ENCODE results near the gene DPP10.

DNA sequence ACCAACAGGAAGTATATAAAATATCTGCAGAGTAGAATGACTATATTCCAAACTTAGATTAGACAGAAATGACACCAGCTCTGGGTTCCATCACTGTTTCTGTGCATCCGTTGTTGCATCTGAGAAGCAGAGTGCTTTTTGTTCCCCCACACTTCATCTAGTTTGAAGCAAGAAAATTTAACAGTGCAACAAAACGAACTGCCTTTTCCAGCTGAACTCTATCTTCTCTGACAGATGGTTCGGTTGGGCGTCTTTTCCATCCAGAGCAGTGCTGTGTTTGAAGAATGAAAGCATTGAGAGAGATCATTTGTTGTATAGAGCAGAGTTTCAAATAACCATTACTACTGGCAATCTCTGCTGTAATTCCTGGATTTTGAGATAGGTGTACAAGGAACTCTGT is 757.5 kb downstream of the DPP10 start:
- TF ChIP-seq, protein P1, sequence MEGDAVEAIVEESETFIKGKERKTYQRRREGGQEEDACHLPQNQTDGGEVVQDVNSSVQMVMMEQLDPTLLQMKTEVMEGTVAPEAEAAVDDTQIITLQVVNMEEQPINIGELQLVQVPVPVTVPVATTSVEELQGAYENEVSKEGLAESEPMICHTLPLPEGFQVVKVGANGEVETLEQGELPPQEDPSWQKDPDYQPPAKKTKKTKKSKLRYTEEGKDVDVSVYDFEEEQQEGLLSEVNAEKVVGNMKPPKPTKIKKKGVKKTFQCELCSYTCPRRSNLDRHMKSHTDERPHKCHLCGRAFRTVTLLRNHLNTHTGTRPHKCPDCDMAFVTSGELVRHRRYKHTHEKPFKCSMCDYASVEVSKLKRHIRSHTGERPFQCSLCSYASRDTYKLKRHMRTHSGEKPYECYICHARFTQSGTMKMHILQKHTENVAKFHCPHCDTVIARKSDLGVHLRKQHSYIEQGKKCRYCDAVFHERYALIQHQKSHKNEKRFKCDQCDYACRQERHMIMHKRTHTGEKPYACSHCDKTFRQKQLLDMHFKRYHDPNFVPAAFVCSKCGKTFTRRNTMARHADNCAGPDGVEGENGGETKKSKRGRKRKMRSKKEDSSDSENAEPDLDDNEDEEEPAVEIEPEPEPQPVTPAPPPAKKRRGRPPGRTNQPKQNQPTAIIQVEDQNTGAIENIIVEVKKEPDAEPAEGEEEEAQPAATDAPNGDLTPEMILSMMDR (IDR thresholded peaks at IDR 0.05; ENCODE audit: low read depth, low read length, missing input control), result no peak
- TF ChIP-seq RAD21 (IDR thresholded peaks at IDR 0.05), result no peak
- TF ChIP-seq YY1 (IDR thresholded peaks at IDR 0.05), result no peak
- TF ChIP-seq JUND (IDR thresholded peaks at IDR 0.05), result no peak
- TF ChIP-seq, protein P2, sequence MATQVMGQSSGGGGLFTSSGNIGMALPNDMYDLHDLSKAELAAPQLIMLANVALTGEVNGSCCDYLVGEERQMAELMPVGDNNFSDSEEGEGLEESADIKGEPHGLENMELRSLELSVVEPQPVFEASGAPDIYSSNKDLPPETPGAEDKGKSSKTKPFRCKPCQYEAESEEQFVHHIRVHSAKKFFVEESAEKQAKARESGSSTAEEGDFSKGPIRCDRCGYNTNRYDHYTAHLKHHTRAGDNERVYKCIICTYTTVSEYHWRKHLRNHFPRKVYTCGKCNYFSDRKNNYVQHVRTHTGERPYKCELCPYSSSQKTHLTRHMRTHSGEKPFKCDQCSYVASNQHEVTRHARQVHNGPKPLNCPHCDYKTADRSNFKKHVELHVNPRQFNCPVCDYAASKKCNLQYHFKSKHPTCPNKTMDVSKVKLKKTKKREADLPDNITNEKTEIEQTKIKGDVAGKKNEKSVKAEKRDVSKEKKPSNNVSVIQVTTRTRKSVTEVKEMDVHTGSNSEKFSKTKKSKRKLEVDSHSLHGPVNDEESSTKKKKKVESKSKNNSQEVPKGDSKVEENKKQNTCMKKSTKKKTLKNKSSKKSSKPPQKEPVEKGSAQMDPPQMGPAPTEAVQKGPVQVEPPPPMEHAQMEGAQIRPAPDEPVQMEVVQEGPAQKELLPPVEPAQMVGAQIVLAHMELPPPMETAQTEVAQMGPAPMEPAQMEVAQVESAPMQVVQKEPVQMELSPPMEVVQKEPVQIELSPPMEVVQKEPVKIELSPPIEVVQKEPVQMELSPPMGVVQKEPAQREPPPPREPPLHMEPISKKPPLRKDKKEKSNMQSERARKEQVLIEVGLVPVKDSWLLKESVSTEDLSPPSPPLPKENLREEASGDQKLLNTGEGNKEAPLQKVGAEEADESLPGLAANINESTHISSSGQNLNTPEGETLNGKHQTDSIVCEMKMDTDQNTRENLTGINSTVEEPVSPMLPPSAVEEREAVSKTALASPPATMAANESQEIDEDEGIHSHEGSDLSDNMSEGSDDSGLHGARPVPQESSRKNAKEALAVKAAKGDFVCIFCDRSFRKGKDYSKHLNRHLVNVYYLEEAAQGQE (IDR thresholded peaks at IDR 0.05), result no peak
- TF ChIP-seq, protein P3, sequence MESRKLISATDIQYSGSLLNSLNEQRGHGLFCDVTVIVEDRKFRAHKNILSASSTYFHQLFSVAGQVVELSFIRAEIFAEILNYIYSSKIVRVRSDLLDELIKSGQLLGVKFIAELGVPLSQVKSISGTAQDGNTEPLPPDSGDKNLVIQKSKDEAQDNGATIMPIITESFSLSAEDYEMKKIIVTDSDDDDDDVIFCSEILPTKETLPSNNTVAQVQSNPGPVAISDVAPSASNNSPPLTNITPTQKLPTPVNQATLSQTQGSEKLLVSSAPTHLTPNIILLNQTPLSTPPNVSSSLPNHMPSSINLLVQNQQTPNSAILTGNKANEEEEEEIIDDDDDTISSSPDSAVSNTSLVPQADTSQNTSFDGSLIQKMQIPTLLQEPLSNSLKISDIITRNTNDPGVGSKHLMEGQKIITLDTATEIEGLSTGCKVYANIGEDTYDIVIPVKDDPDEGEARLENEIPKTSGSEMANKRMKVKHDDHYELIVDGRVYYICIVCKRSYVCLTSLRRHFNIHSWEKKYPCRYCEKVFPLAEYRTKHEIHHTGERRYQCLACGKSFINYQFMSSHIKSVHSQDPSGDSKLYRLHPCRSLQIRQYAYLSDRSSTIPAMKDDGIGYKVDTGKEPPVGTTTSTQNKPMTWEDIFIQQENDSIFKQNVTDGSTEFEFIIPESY (IDR thresholded peaks at IDR 0.05), result no peak
- TF ChIP-seq, protein P4, sequence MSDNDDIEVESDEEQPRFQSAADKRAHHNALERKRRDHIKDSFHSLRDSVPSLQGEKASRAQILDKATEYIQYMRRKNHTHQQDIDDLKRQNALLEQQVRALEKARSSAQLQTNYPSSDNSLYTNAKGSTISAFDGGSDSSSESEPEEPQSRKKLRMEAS (IDR thresholded peaks at IDR 0.05), result no peak
- TF ChIP-seq HNF4G (IDR thresholded peaks at IDR 0.05), result no peak

All from liver (tissue), 3 donors.